ENCODE data around the gene EXO1. TPM values are rescaled to one million over a fixed set of nuclear protein-coding genes. Genes with fewer than 3 reads are reported as not detected.

EXO1 gene
- total RNA-seq, 1 experiment from 2014 or later, result 32.9 TPM

DNA sequence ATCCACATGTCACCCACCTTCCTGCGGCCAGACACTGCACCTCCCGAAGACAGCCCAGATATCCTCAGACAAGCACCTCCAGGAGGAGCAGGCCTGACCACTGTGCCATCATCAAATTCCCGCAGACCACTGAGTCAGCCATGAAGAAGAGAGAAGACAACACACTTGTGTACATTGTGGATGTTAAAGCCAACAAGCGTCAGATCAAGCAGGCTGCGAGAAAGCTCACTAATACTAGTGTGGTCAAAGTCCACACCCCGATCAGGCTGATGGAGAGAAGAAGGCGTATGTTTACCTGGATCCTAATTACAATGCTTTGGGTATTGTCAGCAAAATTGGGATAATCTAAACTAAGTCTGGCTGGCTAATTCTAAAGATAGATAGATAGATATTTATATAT is 68.2 kb downstream of the EXO1 start:
- TF ChIP-seq FOSL1 (IDR thresholded peaks at IDR 0.05; ENCODE audit: low read depth), result no peak
- no peak for TF ChIP-seq TCF7L2 (IDR thresholded peaks at IDR 0.05; ENCODE audit: borderline replicate concordance, extremely low read depth, insufficient read depth, insufficient read length)
- TF ChIP-seq, protein P1, sequence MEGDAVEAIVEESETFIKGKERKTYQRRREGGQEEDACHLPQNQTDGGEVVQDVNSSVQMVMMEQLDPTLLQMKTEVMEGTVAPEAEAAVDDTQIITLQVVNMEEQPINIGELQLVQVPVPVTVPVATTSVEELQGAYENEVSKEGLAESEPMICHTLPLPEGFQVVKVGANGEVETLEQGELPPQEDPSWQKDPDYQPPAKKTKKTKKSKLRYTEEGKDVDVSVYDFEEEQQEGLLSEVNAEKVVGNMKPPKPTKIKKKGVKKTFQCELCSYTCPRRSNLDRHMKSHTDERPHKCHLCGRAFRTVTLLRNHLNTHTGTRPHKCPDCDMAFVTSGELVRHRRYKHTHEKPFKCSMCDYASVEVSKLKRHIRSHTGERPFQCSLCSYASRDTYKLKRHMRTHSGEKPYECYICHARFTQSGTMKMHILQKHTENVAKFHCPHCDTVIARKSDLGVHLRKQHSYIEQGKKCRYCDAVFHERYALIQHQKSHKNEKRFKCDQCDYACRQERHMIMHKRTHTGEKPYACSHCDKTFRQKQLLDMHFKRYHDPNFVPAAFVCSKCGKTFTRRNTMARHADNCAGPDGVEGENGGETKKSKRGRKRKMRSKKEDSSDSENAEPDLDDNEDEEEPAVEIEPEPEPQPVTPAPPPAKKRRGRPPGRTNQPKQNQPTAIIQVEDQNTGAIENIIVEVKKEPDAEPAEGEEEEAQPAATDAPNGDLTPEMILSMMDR (IDR thresholded peaks at IDR 0.05 in 2 of 3, conservative IDR thresholded peaks at IDR 0.05 in 1 of 3; ENCODE audit: borderline replicate concordance in 1 of 3, insufficient read depth in 1 of 3, low read depth in 2 of 3, low read length in 2 of 3), result no peak
- TF ChIP-seq, protein P2, sequence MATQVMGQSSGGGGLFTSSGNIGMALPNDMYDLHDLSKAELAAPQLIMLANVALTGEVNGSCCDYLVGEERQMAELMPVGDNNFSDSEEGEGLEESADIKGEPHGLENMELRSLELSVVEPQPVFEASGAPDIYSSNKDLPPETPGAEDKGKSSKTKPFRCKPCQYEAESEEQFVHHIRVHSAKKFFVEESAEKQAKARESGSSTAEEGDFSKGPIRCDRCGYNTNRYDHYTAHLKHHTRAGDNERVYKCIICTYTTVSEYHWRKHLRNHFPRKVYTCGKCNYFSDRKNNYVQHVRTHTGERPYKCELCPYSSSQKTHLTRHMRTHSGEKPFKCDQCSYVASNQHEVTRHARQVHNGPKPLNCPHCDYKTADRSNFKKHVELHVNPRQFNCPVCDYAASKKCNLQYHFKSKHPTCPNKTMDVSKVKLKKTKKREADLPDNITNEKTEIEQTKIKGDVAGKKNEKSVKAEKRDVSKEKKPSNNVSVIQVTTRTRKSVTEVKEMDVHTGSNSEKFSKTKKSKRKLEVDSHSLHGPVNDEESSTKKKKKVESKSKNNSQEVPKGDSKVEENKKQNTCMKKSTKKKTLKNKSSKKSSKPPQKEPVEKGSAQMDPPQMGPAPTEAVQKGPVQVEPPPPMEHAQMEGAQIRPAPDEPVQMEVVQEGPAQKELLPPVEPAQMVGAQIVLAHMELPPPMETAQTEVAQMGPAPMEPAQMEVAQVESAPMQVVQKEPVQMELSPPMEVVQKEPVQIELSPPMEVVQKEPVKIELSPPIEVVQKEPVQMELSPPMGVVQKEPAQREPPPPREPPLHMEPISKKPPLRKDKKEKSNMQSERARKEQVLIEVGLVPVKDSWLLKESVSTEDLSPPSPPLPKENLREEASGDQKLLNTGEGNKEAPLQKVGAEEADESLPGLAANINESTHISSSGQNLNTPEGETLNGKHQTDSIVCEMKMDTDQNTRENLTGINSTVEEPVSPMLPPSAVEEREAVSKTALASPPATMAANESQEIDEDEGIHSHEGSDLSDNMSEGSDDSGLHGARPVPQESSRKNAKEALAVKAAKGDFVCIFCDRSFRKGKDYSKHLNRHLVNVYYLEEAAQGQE (IDR thresholded peaks at IDR 0.05; ENCODE audit: low read depth), result no peak
- TF ChIP-seq POLR2A (IDR thresholded peaks at IDR 0.05; ENCODE audit: borderline replicate concordance, extremely low read depth, insufficient read depth, insufficient read length), result no peak
- no peak for TF ChIP-seq CBX3 (IDR thresholded peaks at IDR 0.05; ENCODE audit: low read depth)
- no peak for TF ChIP-seq YY1 (IDR thresholded peaks at IDR 0.05; ENCODE audit: extremely low read depth, insufficient replicate concordance, low read depth, low read length)
- no peak for TF ChIP-seq CEBPB (IDR thresholded peaks at IDR 0.05; ENCODE audit: low read depth)
- TF ChIP-seq POLR2AphosphoS5 (IDR thresholded peaks at IDR 0.05; ENCODE audit: low read depth, low read length), result no peak
- TF ChIP-seq, protein P3, sequence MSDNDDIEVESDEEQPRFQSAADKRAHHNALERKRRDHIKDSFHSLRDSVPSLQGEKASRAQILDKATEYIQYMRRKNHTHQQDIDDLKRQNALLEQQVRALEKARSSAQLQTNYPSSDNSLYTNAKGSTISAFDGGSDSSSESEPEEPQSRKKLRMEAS (IDR thresholded peaks at IDR 0.05), result no peak
- no peak for TF ChIP-seq RAD21 (IDR thresholded peaks at IDR 0.05; ENCODE audit: low read depth)
- no peak for TF ChIP-seq ELF1 (IDR thresholded peaks at IDR 0.05; ENCODE audit: borderline replicate concordance, low read depth)
- TF ChIP-seq EZH2phosphoT487 (IDR thresholded peaks at IDR 0.05; ENCODE audit: borderline replicate concordance), result no peak
- TF ChIP-seq ZNF274 (IDR thresholded peaks at IDR 0.05; ENCODE audit: low read depth, low read length), result no peak
- no peak for TF ChIP-seq EGR1 (IDR thresholded peaks at IDR 0.05; ENCODE audit: low read depth)
- TF ChIP-seq EZH2 (IDR thresholded peaks at IDR 0.05), result no peak
- TF ChIP-seq ZFX (IDR thresholded peaks at IDR 0.05), result no peak
- Histone ChIP-seq H3K9ac (ENCODE audit: low read length) (no peak overlapping the region), H3K27ac (ENCODE audit: low read depth, low read length) (no peak overlapping the region), H3K27me3 (ENCODE audit: insufficient read depth, low read length) (no peaks in the 10 kb centered on the region), H3K79me2 (ENCODE audit: insufficient read depth, low read length) (no peaks in the 10 kb centered on the region), H3K9me2 (ENCODE audit: insufficient read depth) (no peaks in the 10 kb centered on the region), H3K36me3 (ENCODE audit: control insufficient read depth in 1 of 2, insufficient read depth in 2 of 2, low read length in 2 of 2) (no peaks in the 10 kb centered on the region), H3K4me3 (replicated peaks in 1 of 2; ENCODE audit: low read depth in 1 of 2, low read length in 2 of 2) (no peak overlapping the region), H4K20me1 (ENCODE audit: insufficient read depth) (no peaks in the 10 kb centered on the region), H2AFZ (ENCODE audit: low read depth, low read length, poor library complexity, severe bottlenecking) (no peak overlapping the region), H3K4me2 (ENCODE audit: low read length) (no peak overlapping the region), H3K9me3 (ENCODE audit: control insufficient read depth in 1 of 2, insufficient read depth in 1 of 2, low read depth in 1 of 2, low read length in 2 of 2) (no peaks in the 10 kb centered on the region), H3K4me1 (ENCODE audit: control insufficient read depth in 1 of 2, insufficient read depth in 2 of 2, low read length in 2 of 2) (no peaks in the 10 kb centered on the region)
- POLR2A ChIA-PET, result no interaction called here
- CTCF ChIA-PET, result no interaction called here
- RAD21 ChIA-PET (ENCODE audit: low non-redundant PET in 1 of 2, low total read pairs in 2 of 2, uncharacterized antibody in 2 of 2, unreplicated experiment in 2 of 2), result no interaction called here
- intact Hi-C loops (cut with micrococcal nuclease), result no loop called here
- ATAC-seq, result no peak
- no TSS peak for BruUV-seq (replicated peaks)
- no peak for DNase-seq (ENCODE audit: low read depth, low spot score)

Data from HCT116 (cell line).